Activated CD4-positive, alpha-beta T cell treated with anti-CD3 and anti-CD28 coated beads, Interleukin-2, amount 50 U/mL, for 4 hours (primary cell): ENCODE measurements around the gene TMEM121B.

Experiments
- DNase-seq, 2 experiments: peaks; one replicate each; pipeline ENCODE4 v3.0.0-alpha.2; 2020

TMEM121B gene

GRCh38 chr22:17109113-17109865 lies 11.9 kb downstream of the TMEM121B start:
- no peak for DNase-seq

GRCh38 chr22:17108256-17109112 lies 12.7 kb downstream of the TMEM121B start:
- no peak for DNase-seq

- no peak for DNase-seq
Measured at GRCh38 chr22:17107547-17107810, 13.7 kb downstream of the TMEM121B start.

- DNase-seq, result no peak
Measured at GRCh38 chr22:17106785-17107546, 14.2 kb downstream of the TMEM121B start.

- DNase-seq, result no peak
Measured at GRCh38 chr22:17106161-17106784, 14.9 kb downstream of the TMEM121B start.

- DNase-seq, result no peak
Measured at GRCh38 chr22:17105143-17106129, 15.7 kb downstream of the TMEM121B start.

- DNase-seq, result no peak
Measured at GRCh38 chr22:17104336-17104935, 16.7 kb downstream of the TMEM121B start.

GRCh38 chr22:17103351-17103750 lies 17.8 kb downstream of the TMEM121B start:
- DNase-seq, result no peak

GRCh38 chr22:17102297-17102667 lies 18.9 kb downstream of the TMEM121B start:
- DNase-seq, result no peak

- no peak for DNase-seq
Measured at GRCh38 chr22:17101475-17102296, 19.5 kb downstream of the TMEM121B start.

- DNase-seq, result no peak
Measured at GRCh38 chr22:17100621-17101020, 20.5 kb downstream of the TMEM121B start.

GRCh38 chr22:17098379-17098819 lies 22.8 kb downstream of the TMEM121B start:
- no peak for DNase-seq

- no peak for DNase-seq
Measured at GRCh38 chr22:17097701-17098100, 23.5 kb downstream of the TMEM121B start.

- DNase-seq, result no peak
Measured at GRCh38 chr22:17097062-17097461, 24.1 kb downstream of the TMEM121B start.

GRCh38 chr22:17096071-17096470 lies 25.1 kb downstream of the TMEM121B start:
- no peak for DNase-seq

GRCh38 chr22:17095538-17095937 lies 25.6 kb downstream of the TMEM121B start:
- DNase-seq, result no peak

- DNase-seq, result no peak
Measured at GRCh38 chr22:17093081-17093480, 28.1 kb downstream of the TMEM121B start.

GRCh38 chr22:17091851-17092250 lies 29.3 kb downstream of the TMEM121B start:
- DNase-seq, result no peak

GRCh38 chr22:17090550-17090949 lies 30.6 kb downstream of the TMEM121B start:
- DNase-seq, result no peak

- DNase-seq, result no peak
Measured at GRCh38 chr22:17087498-17088131, 33.5 kb downstream of the TMEM121B start.
